ENCODE measurements around the gene SLC1A4. TPM values are rescaled to one million over a fixed set of nuclear protein-coding genes. Genes with fewer than 3 reads are reported as not detected.

Gene SLC1A4
- polyA plus RNA-seq, 3 donors, result 3.2 to 4.5 (median 4.4) TPM

DNA sequence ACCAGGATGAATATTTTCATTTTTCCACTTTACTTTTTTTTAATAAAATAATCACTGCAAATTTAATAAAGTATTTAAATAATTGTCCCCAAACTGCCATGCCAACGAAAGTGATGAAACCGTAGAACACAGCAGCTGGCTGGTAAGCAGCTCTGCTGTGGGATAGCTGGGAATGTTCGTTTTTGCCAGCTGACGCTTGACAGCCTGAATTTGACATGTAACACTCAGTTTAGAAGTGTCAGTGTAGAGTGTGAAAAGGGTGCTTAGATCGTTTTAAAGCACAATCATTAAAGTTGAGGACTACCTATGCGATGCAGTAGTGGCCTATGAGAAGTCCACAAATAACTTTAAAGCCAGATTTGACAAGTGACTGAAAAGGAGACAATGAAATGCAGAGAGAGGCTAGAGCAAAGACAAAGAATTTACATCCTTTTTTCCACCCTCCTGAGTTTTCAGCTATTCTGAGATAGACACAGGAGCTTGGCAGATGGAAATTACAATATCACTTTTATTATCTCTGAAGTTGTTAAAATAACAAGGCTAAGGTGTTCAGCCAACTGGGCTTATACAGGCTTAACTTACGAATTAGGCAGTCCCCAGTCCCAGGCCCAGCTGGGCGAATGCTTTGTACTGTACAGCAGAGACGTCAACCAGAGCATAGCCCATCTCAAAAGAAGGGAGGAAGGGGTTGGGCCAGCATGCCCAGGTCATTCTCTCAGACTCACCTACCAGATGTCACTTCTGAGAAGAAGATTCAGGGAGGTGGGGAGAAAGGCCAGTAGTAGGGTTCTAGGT is 31.9 kb upstream of the SLC1A4 start:
- Histone ChIP-seq H3K36me3 (replicated peaks in 1 of 2; ENCODE audit: control insufficient read depth in 1 of 2, insufficient read depth in 2 of 2, low read length in 2 of 2) (no peaks in the 10 kb centered on the region), H3K9ac (ENCODE audit: insufficient read depth, low read length, poor library complexity, severe bottlenecking) (no peak overlapping the region), H4K20me1 (ENCODE audit: insufficient read depth, low read length) (no peaks in the 10 kb centered on the region), H3K27ac (ENCODE audit: low read depth in 1 of 2, low read length in 2 of 2) (no peak overlapping the region), H3K9me3 (replicated peaks in 1 of 2; ENCODE audit: control insufficient read depth in 1 of 2, insufficient read depth in 1 of 2, low read length in 2 of 2) (peaks cover 0 to 3% of the 10 kb centered on the region in 2 donors), H2AFZ (ENCODE audit: insufficient read depth, low read depth, low read length, poor library complexity, severe bottlenecking) (no peak overlapping the region), H3K4me1 (ENCODE audit: control insufficient read depth in 1 of 2, insufficient read depth in 2 of 2, low read length in 2 of 2) (no peaks in the 10 kb centered on the region), H3K4me2 (replicated peaks; ENCODE audit: extremely low read depth, low read length, poor library complexity, severe bottlenecking) (no peak overlapping the region), H3K27me3 (ENCODE audit: control insufficient read depth in 2 of 2, insufficient read depth in 2 of 2, low read length in 2 of 2) (no peaks in the 10 kb centered on the region), H3K79me2 (ENCODE audit: insufficient read depth, low read length) (no peaks in the 10 kb centered on the region), H3K4me3 (replicated peaks in 1 of 3; ENCODE audit: low read depth in 2 of 3, low read length in 3 of 3) (no peak overlapping the region)
- Mint-ChIP-seq H3K9me3 (peaks cover 0 to 7% (median 3%) of the 10 kb centered on the region in 7 donors), H3K4me1 (peaks cover 1% of the 10 kb centered on the region), H3K36me3 (no peaks in the 10 kb centered on the region), H3K27me3 (ENCODE audit: low read depth in 3 of 3) (peaks cover 0 to 1% (median 0%) of the 10 kb centered on the region in 3 donors), H3K4me3 (no peak overlapping the region), H3K27ac (no peak overlapping the region)
- WGBS (ENCODE audit: insufficient coverage), result 100% methylated on average over 2 of the region's 9 CpGs
- TF ChIP-seq, protein P1, sequence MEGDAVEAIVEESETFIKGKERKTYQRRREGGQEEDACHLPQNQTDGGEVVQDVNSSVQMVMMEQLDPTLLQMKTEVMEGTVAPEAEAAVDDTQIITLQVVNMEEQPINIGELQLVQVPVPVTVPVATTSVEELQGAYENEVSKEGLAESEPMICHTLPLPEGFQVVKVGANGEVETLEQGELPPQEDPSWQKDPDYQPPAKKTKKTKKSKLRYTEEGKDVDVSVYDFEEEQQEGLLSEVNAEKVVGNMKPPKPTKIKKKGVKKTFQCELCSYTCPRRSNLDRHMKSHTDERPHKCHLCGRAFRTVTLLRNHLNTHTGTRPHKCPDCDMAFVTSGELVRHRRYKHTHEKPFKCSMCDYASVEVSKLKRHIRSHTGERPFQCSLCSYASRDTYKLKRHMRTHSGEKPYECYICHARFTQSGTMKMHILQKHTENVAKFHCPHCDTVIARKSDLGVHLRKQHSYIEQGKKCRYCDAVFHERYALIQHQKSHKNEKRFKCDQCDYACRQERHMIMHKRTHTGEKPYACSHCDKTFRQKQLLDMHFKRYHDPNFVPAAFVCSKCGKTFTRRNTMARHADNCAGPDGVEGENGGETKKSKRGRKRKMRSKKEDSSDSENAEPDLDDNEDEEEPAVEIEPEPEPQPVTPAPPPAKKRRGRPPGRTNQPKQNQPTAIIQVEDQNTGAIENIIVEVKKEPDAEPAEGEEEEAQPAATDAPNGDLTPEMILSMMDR (IDR thresholded peaks at IDR 0.05), result no peak
- no peak for DNase-seq
- intact Hi-C loops (cut with micrococcal nuclease), result no loop called here

DNA sequence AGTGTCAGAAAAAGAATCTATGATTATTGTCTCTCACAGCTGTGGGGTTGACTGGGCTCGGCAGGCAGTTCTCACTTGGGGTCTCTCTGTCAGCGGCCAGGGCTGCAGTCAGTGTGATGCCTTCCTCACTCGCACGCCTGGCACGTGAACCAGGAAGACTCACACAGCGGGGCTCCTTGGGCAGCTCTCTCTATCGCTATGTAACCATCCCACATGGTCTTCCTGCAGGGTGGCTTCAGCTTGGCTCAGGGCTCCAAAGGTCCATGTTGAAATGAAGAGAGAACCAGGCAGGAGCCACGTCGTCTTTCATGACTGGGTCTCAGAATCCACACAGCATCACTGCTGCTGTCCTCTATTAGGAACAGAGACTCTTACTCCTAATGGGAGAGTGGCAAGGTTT is 30.6 kb upstream of the SLC1A4 start:
- Mint-ChIP-seq H3K36me3 (no peaks in the 10 kb centered on the region), H3K27ac (no peak overlapping the region), H3K4me3 (no peak overlapping the region), H3K9me3 (peaks cover 0 to 7% (median 3%) of the 10 kb centered on the region in 7 donors), H3K27me3 (ENCODE audit: low read depth in 3 of 3) (peaks cover 0 to 1% (median 0%) of the 10 kb centered on the region in 3 donors), H3K4me1 (peaks cover 10% of the 10 kb centered on the region)
- Histone ChIP-seq H3K4me3 (replicated peaks in 1 of 3; ENCODE audit: low read depth in 2 of 3, low read length in 3 of 3) (no peak overlapping the region), H3K36me3 (replicated peaks in 1 of 2; ENCODE audit: control insufficient read depth in 1 of 2, insufficient read depth in 2 of 2, low read length in 2 of 2) (no peaks in the 10 kb centered on the region), H3K4me2 (replicated peaks; ENCODE audit: extremely low read depth, low read length, poor library complexity, severe bottlenecking) (no peak overlapping the region), H3K27ac (ENCODE audit: low read depth in 1 of 2, low read length in 2 of 2) (no peak overlapping the region), H3K27me3 (ENCODE audit: control insufficient read depth in 2 of 2, insufficient read depth in 2 of 2, low read length in 2 of 2) (no peaks in the 10 kb centered on the region), H2AFZ (ENCODE audit: insufficient read depth, low read depth, low read length, poor library complexity, severe bottlenecking) (no peak overlapping the region), H4K20me1 (ENCODE audit: insufficient read depth, low read length) (no peaks in the 10 kb centered on the region), H3K4me1 (ENCODE audit: control insufficient read depth in 1 of 2, insufficient read depth in 2 of 2, low read length in 2 of 2) (peaks cover 4 to 8% of the 10 kb centered on the region in 2 donors), H3K9me3 (replicated peaks in 1 of 2; ENCODE audit: control insufficient read depth in 1 of 2, insufficient read depth in 1 of 2, low read length in 2 of 2) (peaks cover 0 to 3% of the 10 kb centered on the region in 2 donors), H3K9ac (ENCODE audit: insufficient read depth, low read length, poor library complexity, severe bottlenecking) (no peak overlapping the region), H3K79me2 (ENCODE audit: insufficient read depth, low read length) (no peaks in the 10 kb centered on the region)
- intact Hi-C loops (cut with micrococcal nuclease), result no loop called here
- WGBS (ENCODE audit: insufficient coverage), result 98% methylated on average over 8 of the region's 9 CpGs
- TF ChIP-seq, protein P1 (IDR thresholded peaks at IDR 0.05), result no peak
- DNase-seq, result no peak
